Stimulated activated CD8-positive, alpha-beta memory T cell treated with anti-CD3 and anti-CD28 coated beads, Interleukin-7, amount 100 ng/mL, for 4 hours (primary cell): Measurements from ENCODE around the gene HNRNPAB.
A peak's percentile ranks its signal among the peaks of the same experiment; 100 is the strongest.
"Not testable (repeated sequence)": the region's sequence is repeated elsewhere in the genome, so short reads cannot be mapped to it uniquely, and the experiment has no call there.

Experiments used
- DNase-seq, 2 donors: peaks; one replicate each; pipeline ENCODE4 v3.0.0-alpha.2; 2020; ENCODE audit warnings: low read depth in 2 of 2

The HNRNPAB gene

DNA sequence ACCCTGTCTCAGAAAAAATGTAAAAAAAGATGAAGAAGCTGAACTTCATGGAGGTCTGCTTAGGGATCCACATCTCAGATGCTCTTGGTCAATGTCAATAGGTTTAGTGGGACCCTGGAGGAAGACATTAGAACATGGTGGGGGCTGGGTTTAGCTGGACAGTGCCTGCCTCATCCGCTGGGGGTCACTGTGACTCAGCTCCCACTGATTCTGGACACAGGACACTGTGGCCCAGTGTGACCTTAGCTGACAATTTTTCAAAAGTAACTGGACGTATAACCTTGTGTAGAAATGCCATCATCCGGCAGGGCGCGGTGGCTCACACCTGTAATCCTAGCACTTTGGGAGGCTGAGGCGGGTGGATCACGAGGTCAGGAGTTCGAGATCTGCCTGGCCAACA, 7.3 kb upstream of the HNRNPAB start:
- no peak for DNase-seq

DNA sequence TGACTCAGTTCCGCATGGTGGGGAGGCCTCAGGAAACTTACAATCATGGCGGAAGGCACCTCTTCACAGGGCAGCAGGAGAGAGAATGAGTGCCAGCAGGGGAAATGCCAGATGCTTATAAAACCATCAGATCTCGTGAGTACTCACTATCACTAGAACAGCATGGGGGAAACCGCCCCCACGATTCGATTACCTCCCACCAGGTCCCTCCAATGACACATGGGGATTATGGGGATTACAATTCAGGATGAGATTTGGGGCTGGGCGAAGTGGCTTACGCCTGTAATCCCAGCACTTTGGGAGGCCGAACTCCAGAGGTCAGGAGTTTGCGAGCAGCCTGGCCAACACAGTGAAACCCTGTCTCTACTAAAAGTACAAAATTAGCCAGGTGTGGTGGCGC, 6.2 kb upstream of the HNRNPAB start:
- not testable (repeated sequence) for DNase-seq

- DNase-seq: no peak
Observed at GRCh38 chr5:178198706-178199105, 5.6 kb upstream of the HNRNPAB start.

DNA sequence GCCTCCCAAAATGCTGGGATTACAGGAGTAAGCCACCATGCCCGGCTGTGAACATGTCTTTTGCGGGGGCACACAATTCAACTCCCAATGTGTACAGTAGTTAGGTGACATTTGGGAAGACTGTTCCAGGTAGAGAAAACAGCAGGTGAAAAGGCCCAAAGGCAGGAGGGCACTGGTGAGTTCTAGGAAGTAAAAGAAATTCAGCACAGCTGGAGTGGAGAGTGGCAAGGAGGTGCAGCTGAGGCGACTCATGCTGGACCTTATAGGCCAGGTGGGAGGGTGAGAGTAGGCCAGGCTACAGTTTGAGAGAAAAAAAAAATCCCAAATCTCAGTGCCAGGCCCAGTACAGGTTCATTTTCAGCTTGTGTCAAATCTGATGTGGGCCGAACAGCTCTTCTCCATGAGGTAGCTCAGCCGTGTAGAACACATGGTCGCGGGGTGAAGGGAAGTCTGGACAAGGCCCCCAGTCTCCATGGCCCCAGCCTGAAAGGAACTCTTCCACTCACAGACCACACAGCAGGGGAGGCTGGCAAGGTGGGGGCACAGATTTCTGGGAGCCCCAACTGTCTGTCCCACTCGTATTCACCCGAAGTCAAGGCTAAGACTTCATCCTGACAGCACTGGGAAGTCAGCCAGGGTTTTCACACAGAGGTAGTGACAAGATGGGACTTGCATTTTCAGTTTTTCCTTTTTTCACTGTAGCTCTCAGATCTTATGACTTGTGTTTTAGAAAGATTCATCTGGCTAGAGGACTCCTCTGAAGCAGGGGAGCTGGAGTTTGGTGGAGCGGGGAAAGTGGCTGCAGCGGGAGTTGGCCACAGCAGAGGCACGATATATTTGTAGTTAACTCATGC, 4.5 kb upstream of the HNRNPAB start:
- DNase-seq: no peak

- DNase-seq: no peak
Observed at GRCh38 chr5:178201221-178201926, 3.0 kb upstream of the HNRNPAB start.

DNA sequence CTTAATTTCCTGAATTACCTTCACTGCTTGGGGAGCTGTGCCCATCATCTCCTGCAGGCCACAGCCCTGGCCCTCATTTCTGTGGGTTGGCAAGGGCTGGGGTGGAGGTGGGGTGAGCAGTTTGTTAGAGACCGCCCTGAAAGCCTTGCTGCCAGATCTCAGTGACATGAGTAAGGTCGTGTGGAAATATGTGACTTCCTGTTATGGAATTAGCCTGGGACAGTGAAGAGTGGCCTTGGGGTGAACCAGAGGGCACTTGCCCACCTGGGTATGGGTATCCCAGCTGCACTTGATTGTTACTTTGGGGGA, 2.5 kb upstream of the HNRNPAB start:
- DNase-seq: no peak

DNA sequence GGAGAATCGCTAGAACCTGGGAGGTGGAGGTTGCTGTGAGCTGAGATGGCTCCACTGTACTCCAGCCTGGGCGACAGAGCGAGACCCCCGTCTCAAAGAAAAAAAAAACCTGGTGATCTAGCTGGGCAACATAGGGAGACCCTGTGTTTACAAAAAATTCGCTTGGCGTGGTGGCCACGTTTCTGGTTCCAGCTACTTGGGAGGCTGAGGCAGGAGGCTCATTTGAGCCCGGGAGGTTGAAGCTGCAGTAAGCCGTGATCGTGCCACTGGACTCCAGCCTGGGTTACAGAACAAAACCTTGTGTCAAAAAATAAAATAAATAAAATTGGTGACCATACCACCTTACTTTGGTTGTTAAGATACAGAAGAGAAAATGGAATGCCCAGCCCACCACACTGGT, 1.8 kb upstream of the HNRNPAB start:
- DNase-seq: no peak

DNA sequence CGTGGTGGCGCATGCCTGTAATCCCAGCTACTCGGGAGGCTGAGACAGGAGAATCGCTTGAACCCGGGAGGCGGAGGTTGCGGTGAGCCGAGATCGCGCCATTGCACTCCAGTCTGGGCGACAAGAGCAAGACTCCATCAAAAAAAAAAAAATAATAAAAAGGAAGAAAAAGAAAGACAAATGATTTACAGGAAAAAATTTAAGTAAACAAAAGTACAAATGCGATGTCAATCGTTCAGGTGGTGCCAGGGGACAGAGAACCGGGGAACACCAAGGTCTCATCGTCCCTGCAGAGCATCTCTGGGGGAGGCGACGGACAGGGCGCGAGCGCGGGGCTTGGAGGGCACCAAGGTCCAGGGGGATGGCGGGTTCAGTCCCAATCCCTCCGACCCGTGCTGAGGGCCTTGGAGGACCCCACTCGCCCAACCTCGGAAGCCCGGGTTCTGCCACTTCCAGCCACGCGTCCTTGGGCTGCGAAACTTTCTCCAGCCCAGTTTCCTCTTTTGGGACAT, 607 bp upstream of the HNRNPAB start:
- no peak for DNase-seq

DNA sequence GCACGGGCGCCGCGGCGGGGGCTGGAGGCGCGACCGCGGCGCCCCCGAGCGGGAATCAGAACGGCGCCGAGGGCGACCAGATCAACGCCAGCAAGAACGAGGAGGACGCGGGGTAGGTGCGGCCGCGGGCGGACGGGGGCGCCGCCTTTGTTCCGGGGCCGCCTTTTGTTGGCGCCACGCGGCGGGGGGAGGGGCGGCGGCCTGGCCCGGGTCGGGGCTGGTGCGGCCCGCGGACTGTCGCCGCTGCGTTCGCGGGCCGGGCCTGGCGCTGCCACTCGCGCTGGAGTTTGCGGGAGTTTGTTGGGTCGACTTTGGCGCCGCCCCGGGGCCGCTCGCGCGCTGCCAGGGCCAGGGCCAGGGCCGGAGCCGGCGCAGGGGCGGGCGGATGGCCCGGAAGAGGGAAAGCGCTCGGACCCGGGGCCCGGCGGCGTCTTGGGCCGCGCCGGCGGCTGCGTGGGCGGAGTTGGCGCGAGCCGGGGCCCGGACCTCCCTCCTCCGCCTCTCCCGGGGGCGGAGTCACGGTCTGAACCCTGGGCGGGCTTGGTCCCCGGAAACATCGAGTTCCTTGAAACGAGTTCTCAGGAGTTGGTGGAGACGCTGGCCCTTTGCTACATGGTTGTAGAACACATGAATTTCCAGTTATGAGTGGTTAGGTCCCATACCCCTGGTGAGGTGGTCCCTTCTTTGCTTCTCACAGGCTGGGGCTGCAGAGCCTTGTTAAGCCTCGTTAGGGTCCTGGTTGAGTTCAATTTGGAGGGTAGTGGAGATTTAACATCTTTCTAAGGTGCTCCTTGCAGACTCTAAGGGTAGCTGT, 809 bp downstream of the HNRNPAB start:
- DNase-seq: peak; percentile 53 to 70

- no peak for DNase-seq
Observed at GRCh38 chr5:178205749-178206047, 1.4 kb downstream of the HNRNPAB start.

DNA sequence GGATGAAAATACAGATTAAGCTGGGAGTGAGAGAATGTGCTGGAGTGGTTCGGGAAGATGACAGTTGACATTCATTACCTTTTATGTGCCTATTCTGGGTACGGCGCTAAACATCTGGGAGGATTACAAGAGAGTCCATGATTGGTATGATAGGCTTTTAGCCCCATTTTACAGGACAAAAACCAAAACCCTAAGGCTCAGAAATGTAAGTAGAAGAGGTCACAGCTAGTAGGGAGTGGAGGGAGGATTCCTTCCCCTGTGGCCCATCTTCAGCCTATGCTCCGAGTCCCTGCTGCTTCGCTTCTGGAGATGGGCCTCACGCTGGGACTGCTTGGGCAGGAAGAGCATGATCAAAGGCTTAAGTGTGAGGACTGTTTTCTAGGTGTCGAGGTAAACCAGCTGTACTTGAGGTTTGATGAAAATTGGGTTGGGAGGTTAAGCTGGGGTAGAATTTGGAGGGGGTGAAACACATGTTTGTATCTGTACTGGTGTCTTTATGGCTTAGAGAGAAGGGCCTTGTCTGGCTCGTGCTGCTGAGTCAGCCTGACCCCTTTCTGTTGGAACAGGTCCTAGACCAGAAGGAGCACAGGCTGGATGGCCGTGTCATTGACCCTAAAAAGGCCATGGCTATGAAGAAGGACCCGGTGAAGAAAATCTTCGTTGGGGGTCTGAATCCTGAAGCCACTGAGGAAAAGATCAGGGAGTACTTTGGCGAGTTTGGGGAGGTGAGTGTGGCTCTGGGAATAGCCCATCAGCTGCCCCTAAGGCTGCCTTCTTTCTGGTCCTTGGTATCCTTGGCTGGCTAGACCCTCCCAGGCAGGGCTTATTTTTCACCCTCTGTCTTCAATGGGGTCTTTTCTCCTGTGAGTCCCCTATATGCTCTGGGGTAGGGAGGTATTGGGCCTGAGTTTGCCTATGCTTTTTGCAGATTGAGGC, 2.1 kb downstream of the HNRNPAB start:
- DNase-seq: no peak

- DNase-seq: no peak
Observed at GRCh38 chr5:178207183-178207916, 3.0 kb downstream of the HNRNPAB start.

DNA sequence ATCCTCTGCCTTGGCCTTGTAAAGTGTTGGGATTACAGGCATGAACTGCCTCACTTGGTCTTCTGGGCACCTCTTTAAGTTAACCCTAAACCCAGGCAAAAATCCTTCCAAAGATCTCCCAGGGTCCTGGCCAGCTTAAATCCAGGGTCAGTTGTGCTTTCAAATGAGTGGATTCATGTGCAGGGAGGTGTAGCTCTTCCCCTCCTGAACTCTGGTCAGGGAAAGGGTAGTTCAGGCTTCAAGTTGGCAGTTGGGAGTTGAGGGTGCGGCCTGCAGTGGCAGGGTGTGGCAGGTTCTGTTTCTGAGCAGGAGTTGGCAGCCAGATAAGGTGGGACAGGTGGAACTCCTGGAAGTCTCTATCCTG, 3.6 kb downstream of the HNRNPAB start:
- DNase-seq: no peak

DNA sequence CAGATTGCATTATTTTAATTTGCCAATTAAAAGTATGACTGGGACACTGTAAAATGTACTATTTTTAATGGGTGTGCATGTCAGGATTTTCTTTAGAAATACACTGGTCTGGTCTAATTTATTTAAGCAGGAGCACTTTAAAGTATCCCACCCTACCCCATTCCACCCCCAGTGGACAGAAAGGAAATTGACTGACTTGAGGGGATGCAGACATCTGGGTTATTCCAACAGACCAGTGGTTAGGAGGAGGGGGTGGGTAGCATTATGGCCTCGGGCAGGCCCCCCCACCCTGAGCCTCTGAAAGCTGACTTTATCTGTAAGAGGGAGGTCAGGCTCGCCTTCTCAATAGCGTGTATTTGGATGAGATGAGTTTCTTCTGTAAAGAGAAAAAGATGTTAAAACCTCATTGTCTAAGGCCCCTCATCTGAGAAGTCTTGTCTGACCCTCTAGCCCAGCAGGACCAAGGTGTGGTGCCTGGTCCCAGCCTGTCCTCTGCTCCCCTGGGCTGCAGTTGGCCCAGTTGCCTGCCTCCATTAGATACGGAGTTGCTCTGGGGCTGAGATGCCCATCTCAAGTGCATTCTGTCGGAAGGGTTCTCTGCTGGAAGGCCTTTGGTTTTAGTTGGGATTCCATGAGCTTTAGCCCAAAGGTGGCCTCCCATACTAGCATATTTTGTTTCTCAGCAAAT, 4.4 kb downstream of the HNRNPAB start:
- no peak for DNase-seq

- DNase-seq: no peak
Observed at GRCh38 chr5:178209334-178210072, 5.2 kb downstream of the HNRNPAB start.

- DNase-seq: no peak
Observed at GRCh38 chr5:178210073-178210535, 5.8 kb downstream of the HNRNPAB start.

- DNase-seq: no peak
Observed at GRCh38 chr5:178210686-178211085, 6.4 kb downstream of the HNRNPAB start.

DNA sequence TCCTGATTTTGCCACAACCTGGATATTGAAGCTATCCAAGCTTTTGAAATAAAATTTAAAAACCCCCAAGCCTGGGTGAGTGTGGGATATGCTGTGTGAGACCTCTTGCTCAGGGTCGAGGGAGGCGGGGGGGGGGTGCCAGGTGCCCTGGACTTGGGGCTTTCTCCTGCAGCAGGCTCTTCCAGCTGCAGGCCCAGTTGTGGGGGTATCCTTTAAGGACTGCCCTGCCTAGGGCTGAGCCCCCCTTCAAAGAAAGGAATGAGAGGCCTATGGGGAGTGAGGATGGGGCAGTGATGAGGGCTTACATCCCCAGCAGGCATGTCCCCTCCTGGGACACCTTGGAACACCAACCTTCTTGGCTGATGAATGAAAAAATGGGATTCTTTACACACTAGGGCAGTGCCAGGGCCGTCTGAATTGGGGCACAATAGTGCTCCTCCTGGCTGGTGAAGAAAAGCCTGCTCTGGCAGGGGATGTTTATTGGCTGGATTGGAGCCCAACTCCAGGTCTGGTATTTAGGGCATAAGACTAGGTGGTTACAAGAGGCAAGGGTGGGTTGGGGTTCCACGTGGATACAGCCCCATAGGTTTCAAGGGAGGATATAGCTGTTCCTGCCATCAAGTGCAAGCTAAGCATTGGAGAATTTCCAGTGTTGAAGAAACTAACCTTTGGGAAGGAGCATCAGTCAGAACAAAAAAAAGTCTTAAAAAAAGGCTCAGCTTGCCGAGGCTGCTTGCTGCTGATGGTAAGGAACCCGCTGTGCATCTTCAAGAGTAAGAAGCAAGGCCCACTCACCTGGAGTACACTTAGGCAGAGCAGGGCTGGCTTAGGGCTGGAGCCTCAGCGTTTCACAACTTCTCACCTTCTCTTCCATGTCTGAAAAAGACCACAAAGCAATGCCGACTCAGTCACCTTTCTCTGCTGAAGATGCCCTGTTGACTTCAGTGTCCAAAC, 7.0 kb downstream of the HNRNPAB start:
- DNase-seq: no peak
